ENCODE measurements around the gene PGM1. TPM values are rescaled to one million over a fixed set of nuclear protein-coding genes. Genes with fewer than 3 reads are reported as not detected.
"Not testable (repeated sequence)": the region's sequence is repeated elsewhere in the genome, so short reads cannot be mapped to it uniquely, and the experiment has no call there.

Gene PGM1
- total RNA-seq, 1 donor from 2014 or later: 144 TPM

DNA sequence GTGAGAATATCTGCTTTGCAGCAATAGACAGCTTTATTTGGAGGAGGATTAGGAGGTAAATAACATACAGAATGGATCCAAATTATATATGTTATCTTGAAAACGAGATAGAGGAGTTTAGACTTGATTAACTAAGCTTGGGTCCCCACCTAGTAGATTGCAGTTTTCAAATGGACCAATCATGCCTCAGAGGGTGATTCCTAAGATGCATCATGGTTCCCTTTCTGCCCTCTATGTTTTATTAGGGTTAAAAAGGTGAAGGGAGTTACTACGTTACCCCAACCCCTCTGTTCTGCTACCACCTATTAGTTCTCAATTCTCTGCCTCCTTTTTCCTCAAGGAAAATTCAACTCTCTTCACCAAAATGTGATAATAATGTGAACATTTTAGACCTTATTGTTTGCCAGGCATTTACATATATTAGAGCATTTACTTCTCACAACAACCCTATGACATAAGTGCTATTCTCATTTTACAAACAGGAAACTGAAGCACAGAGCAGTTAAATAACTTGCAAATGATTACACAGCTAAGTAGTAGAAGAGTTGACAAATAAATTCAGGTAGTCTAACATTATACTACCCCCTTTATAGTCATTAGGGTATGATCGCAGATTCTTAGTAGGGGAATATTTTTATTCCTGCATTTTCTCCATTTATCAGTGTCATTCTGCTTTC is 23.4 kb upstream of the PGM1 start:
- no peaks in the 10 kb centered on the region for H3K9me3 ChIP-seq (ENCODE audit: control insufficient read depth in 3 of 3, low read length in 3 of 3)
- no peak overlapping the region for H3K27ac ChIP-seq (ENCODE audit: low read depth, low read length)
- H3K9ac ChIP-seq (ENCODE audit: low read depth in 1 of 3, low read length in 3 of 3): no peak overlapping the region
- H3K4me3 ChIP-seq (ENCODE audit: low read length in 3 of 3): no peak overlapping the region
- H3K36me3 ChIP-seq (ENCODE audit: control insufficient read depth in 3 of 3, insufficient read depth in 3 of 3, low read length in 3 of 3): no peaks in the 10 kb centered on the region
- no peaks in the 10 kb centered on the region for H3K27me3 ChIP-seq (ENCODE audit: control insufficient read depth in 3 of 3, insufficient read depth in 3 of 3, low read length in 3 of 3)
- H3K4me1 ChIP-seq (ENCODE audit: control insufficient read depth in 3 of 3, insufficient read depth in 3 of 3, low read length in 3 of 3): no peaks in the 10 kb centered on the region

DNA sequence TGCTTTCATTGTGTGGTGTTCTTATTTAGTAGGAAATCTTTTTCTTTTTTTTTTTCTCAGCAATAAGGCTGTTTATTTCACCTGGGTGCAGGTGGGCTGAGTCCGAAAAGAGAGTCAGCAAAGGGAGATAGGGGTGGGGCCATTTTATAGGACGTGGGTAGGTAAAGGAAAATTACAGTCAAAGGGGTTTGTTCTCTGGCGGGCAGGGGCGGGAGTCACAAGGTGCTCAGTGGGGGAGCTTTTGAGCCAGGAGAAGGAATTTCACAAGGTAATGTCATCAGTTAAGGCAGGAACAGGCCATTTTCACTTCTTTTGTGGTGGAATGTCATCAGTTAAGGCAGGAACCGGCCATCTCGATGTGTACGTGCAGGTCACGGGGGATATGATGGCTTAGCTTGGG is 20.5 kb upstream of the PGM1 start:
- H3K9ac ChIP-seq (ENCODE audit: low read depth in 1 of 3, low read length in 3 of 3); H3K36me3 ChIP-seq (ENCODE audit: control insufficient read depth in 3 of 3, insufficient read depth in 3 of 3, low read length in 3 of 3); H3K27me3 ChIP-seq (ENCODE audit: control insufficient read depth in 3 of 3, insufficient read depth in 3 of 3, low read length in 3 of 3); H3K4me3 ChIP-seq (ENCODE audit: low read length in 3 of 3); H3K9me3 ChIP-seq (ENCODE audit: control insufficient read depth in 3 of 3, low read length in 3 of 3); H3K27ac ChIP-seq (ENCODE audit: low read depth, low read length); H3K4me1 ChIP-seq (ENCODE audit: control insufficient read depth in 3 of 3, insufficient read depth in 3 of 3, low read length in 3 of 3): not testable (repeated sequence)

DNA sequence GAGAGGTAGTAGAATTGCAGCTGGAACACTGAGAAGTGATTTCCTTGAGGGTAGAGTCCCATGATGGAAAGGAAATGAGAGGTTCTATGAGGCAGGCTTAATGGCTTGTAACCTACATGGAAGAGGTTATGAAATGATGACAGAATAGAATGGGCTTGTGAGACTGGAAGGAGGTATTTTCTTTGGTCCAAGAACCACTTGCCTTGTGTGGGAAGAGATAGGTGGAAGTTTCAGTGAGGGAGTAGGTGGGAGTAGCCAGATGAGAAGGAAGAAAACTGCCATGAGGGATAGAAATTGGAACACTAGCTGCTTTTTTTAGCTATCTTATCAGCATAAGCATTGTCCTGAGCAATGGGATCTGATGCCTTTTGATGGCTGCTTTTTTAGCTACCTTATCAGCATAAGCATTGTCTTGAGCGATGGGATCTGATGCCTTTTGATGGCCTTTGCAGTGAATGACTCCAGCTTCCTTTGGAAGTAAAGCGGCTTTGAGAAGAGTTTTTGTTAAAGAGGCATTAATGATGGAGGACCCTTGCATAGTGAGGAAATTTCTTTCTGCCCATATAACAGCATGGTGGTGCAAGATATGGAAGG is 18.9 kb upstream of the PGM1 start:
- H3K27ac ChIP-seq (ENCODE audit: low read depth, low read length): not testable (repeated sequence)

DNA sequence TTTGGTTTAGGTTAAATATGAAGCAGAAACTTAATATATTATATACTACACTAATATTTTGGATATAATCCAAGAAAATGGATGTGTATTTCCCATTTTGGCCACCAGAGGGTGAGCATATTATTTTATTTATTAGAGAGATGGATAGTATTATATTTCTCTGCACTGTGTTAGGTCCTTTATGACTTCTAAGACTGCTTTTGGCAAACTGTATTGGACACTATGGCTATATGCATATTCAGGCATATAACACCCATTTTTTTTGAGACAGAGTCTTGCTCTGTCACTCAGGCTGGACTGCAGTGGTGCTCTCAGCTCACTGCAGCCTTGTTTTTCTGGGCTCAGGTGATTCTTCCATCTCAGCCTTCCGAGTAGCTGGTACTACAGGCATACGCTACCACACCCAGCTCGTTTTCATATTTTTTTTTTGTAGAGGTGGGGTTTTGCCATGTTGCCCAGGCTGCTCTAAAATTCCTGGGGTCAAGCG is 17.8 kb upstream of the PGM1 start:
- H3K36me3 ChIP-seq (ENCODE audit: control insufficient read depth in 3 of 3, insufficient read depth in 3 of 3, low read length in 3 of 3): no peaks in the 10 kb centered on the region
- no peak overlapping the region for H3K27ac ChIP-seq (ENCODE audit: low read depth, low read length)
- no peaks in the 10 kb centered on the region for H3K27me3 ChIP-seq (ENCODE audit: control insufficient read depth in 3 of 3, insufficient read depth in 3 of 3, low read length in 3 of 3)
- no peak overlapping the region for H3K9ac ChIP-seq (ENCODE audit: low read depth in 1 of 3, low read length in 3 of 3)
- H3K4me3 ChIP-seq (ENCODE audit: low read length in 3 of 3): no peak overlapping the region
- H3K9me3 ChIP-seq (ENCODE audit: control insufficient read depth in 3 of 3, low read length in 3 of 3): no peaks in the 10 kb centered on the region
- peaks cover 3 to 4% (median 3%) of the 10 kb centered on the region in 3 donors for H3K4me1 ChIP-seq (ENCODE audit: control insufficient read depth in 3 of 3, insufficient read depth in 3 of 3, low read length in 3 of 3)

More for the DNA sequence above, 18.9 kb upstream of the PGM1 start:
- not testable (repeated sequence) for H3K4me3 ChIP-seq (ENCODE audit: low read length in 3 of 3); H3K4me1 ChIP-seq (ENCODE audit: control insufficient read depth in 3 of 3, insufficient read depth in 3 of 3, low read length in 3 of 3); H3K9ac ChIP-seq (ENCODE audit: low read depth in 1 of 3, low read length in 3 of 3); H3K27me3 ChIP-seq (ENCODE audit: control insufficient read depth in 3 of 3, insufficient read depth in 3 of 3, low read length in 3 of 3); H3K9me3 ChIP-seq (ENCODE audit: control insufficient read depth in 3 of 3, low read length in 3 of 3); H3K36me3 ChIP-seq (ENCODE audit: control insufficient read depth in 3 of 3, insufficient read depth in 3 of 3, low read length in 3 of 3)

DNA sequence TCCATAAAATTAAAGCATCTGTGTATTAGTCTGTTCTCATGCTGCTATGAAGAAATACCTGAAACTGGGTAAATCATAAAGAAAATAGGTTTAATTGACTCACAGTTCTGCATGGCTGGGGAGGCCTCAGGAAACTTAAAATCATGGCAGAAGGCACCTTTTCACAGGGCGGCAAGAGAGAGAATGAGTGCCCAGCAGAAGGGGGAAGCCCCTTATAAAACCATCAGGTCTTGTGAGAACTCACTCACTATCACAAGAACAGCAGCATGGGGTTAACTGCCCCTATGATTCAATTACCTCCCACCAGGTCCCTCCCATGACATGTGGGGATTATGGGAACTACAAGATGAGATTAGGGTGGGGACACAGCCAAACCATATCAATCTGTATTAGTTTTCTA is 6.9 kb upstream of the PGM1 start:
- not testable (repeated sequence) for H3K36me3 ChIP-seq (ENCODE audit: control insufficient read depth in 3 of 3, insufficient read depth in 3 of 3, low read length in 3 of 3); H3K9ac ChIP-seq (ENCODE audit: low read depth in 1 of 3, low read length in 3 of 3); H3K9me3 ChIP-seq (ENCODE audit: control insufficient read depth in 3 of 3, low read length in 3 of 3); H3K27me3 ChIP-seq (ENCODE audit: control insufficient read depth in 3 of 3, insufficient read depth in 3 of 3, low read length in 3 of 3); H3K27ac ChIP-seq (ENCODE audit: low read depth, low read length); H3K4me3 ChIP-seq (ENCODE audit: low read length in 3 of 3)
- peaks cover 4 to 11% (median 6%) of the 10 kb centered on the region in 3 donors for H3K4me1 ChIP-seq (ENCODE audit: control insufficient read depth in 3 of 3, insufficient read depth in 3 of 3, low read length in 3 of 3)

- Histone ChIP-seq H3K27me3 (ENCODE audit: control insufficient read depth in 3 of 3, insufficient read depth in 3 of 3, low read length in 3 of 3) (no peaks in the 10 kb centered on the region), H3K27ac (ENCODE audit: low read depth, low read length) (peak overlapping the region; percentile 59), H3K4me3 (ENCODE audit: low read length in 3 of 3) (peak overlapping the region in 1 of 3 donors; percentile 25), H3K4me1 (ENCODE audit: control insufficient read depth in 3 of 3, insufficient read depth in 3 of 3, low read length in 3 of 3) (peaks cover 6 to 25% (median 14%) of the 10 kb centered on the region in 3 donors), H3K9me3 (ENCODE audit: control insufficient read depth in 3 of 3, low read length in 3 of 3) (no peaks in the 10 kb centered on the region), H3K9ac (ENCODE audit: low read depth in 1 of 3, low read length in 3 of 3) (peak overlapping the region in 2 of 3 donors; percentile 36 to 40), H3K36me3 (ENCODE audit: control insufficient read depth in 3 of 3, insufficient read depth in 3 of 3, low read length in 3 of 3) (no peaks in the 10 kb centered on the region)
These were observed 3.0 kb upstream of the PGM1 start for GRCh38 chr1:63590166-63590560.

GRCh38 chr1:63592536-63593302 is 492 bp upstream of the PGM1 start:
- Histone ChIP-seq H3K4me3 (ENCODE audit: low read length in 3 of 3) (peak overlapping the region; percentile 88 to 98 (median 92)), H3K27me3 (ENCODE audit: control insufficient read depth in 3 of 3, insufficient read depth in 3 of 3, low read length in 3 of 3) (no peaks in the 10 kb centered on the region), H3K36me3 (ENCODE audit: control insufficient read depth in 3 of 3, insufficient read depth in 3 of 3, low read length in 3 of 3) (no peaks in the 10 kb centered on the region), H3K9me3 (ENCODE audit: control insufficient read depth in 3 of 3, low read length in 3 of 3) (no peaks in the 10 kb centered on the region), H3K27ac (ENCODE audit: low read depth, low read length) (peak overlapping the region; percentile 94), H3K9ac (ENCODE audit: low read depth in 1 of 3, low read length in 3 of 3) (peak overlapping the region; percentile 88 to 98 (median 96)), H3K4me1 (ENCODE audit: control insufficient read depth in 3 of 3, insufficient read depth in 3 of 3, low read length in 3 of 3) (peaks cover 9 to 36% (median 24%) of the 10 kb centered on the region in 3 donors)

GRCh38 chr1:63593886-63594605 is 835 bp downstream of the PGM1 start:
- H3K4me1 ChIP-seq (ENCODE audit: control insufficient read depth in 3 of 3, insufficient read depth in 3 of 3, low read length in 3 of 3): peaks cover 9 to 40% (median 29%) of the 10 kb centered on the region in 3 donors
- H3K27ac ChIP-seq (ENCODE audit: low read depth, low read length): peak overlapping the region; percentile 94
- no peaks in the 10 kb centered on the region for H3K9me3 ChIP-seq (ENCODE audit: control insufficient read depth in 3 of 3, low read length in 3 of 3)
- no peaks in the 10 kb centered on the region for H3K27me3 ChIP-seq (ENCODE audit: control insufficient read depth in 3 of 3, insufficient read depth in 3 of 3, low read length in 3 of 3)
- peak overlapping the region; percentile 88 to 98 (median 92) for H3K4me3 ChIP-seq (ENCODE audit: low read length in 3 of 3)
- no peaks in the 10 kb centered on the region for H3K36me3 ChIP-seq (ENCODE audit: control insufficient read depth in 3 of 3, insufficient read depth in 3 of 3, low read length in 3 of 3)
- H3K9ac ChIP-seq (ENCODE audit: low read depth in 1 of 3, low read length in 3 of 3): peak overlapping the region; percentile 88 to 98 (median 96)

GRCh38 chr1:63595435-63595834 is 2.2 kb downstream of the PGM1 start:
- no peaks in the 10 kb centered on the region for H3K9me3 ChIP-seq (ENCODE audit: control insufficient read depth in 3 of 3, low read length in 3 of 3)
- no peaks in the 10 kb centered on the region for H3K36me3 ChIP-seq (ENCODE audit: control insufficient read depth in 3 of 3, insufficient read depth in 3 of 3, low read length in 3 of 3)
- peak overlapping the region in 2 of 3 donors; percentile 33 to 45 for H3K4me3 ChIP-seq (ENCODE audit: low read length in 3 of 3)
- H3K27me3 ChIP-seq (ENCODE audit: control insufficient read depth in 3 of 3, insufficient read depth in 3 of 3, low read length in 3 of 3): no peaks in the 10 kb centered on the region
- peak overlapping the region; percentile 40 for H3K27ac ChIP-seq (ENCODE audit: low read depth, low read length)
- peaks cover 3 to 39% (median 29%) of the 10 kb centered on the region in 3 donors for H3K4me1 ChIP-seq (ENCODE audit: control insufficient read depth in 3 of 3, insufficient read depth in 3 of 3, low read length in 3 of 3)
- no peak overlapping the region for H3K9ac ChIP-seq (ENCODE audit: low read depth in 1 of 3, low read length in 3 of 3)

Data from skeletal muscle tissue (tissue), 4 donors.